Pulmonary artery endothelial cell (primary cell): ENCODE results near the gene PMP22. TPM values are rescaled to one million over a fixed set of nuclear protein-coding genes. Genes with fewer than 3 reads are reported as not detected.

Experiments
- DNase-seq: peaks from one replicate; pipeline ENCODE4 v3.0.0-alpha.2; 2011; ENCODE audit warnings: low read depth, low spot score
- total RNA-seq: library from RNA; depleted of rRNA; stranded (reverse); fragments of >200 nt; gene quantifications from 2 replicates; pipeline ENCODE4 v1.2.3, GENCODE V29; 2014

Gene PMP22
- 28.0 and 58.8 TPM in 2 replicates for total RNA-seq

DNA sequence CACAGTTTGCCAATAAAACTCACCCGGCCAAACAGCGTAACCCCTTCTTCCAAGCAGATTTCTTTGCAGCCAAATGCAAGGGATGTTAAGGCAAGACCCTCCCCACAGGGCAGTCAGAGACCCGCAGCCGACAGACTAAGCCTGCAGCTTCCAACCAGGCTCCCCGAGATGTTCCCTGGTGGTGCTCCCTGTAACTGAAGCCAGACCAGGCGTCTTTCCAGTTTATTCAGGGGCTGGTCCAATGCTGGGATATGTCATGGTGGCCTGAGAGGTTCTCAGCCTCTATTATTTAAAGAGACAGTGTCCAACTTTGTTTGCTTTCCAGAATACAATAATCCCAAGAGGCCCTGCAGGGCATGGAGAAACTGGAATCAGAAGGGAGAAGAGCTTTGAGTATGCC is at the start of gene PMP22:
Gene PMP22, minus strand, starts transcription at position 196 of the 400 bp plus-strand sequence. CDS start 4,599 bp downstream, outside the sequence.
- DNase-seq = no peak

DNA sequence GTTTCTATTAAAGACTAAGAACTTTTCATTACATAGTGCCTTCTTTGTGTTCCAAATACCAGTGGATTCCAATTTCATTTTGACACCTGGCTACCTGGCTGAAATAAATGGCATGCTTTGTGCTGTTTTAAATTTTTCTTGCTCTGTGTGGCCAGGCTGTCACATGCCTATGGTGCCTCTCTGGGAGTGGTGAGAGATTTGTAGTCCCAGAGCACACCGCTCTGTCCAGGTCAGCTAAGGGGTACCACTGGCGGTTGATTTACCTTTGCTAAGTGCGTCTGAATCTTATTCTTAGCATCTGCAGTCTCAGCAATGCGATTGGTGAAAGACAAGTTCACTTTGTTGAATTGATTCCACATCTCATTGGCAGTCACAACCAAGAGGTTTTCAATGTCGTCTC is 46.9 kb upstream of the PMP22 start:
- DNase-seq = no peak

DNA sequence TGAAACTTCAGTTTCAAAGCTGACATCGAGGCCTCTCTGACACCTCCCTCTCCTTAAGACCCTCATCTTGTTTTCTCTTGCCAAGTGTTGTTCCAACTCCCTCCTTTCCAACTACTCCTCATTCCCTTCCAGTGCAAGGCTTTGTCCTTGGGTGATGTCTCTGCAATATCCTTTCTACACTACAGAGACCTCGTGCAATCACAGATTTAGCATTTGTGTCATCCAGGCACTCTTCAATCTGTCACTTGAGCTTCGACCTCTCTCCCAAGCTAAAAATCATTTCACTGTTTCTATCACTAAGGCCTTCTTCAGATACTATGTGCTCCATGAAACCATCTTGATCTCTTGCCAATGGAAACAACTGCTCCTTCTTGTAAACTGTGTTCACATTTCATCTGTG is 44.7 kb upstream of the PMP22 start:
- DNase-seq = no peak

DNA sequence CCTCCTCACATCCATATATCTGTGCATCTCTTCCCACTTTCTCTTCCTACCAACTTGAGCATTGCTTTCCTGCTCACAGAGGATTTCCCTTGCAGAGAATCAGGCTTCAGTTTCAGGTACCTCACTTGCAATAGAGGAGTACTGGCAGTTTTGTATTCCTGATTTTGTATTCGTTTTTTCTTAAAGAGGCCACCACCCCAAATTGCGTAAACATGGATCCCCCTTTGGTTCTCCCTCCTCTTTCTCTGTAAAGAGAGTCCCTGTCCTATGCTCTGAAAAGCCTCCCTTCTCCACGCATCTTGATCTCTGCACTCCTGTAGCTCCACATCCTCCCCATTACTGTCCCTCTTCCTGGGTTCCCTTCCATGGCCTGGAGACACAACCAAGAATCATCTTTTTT is 44.1 kb upstream of the PMP22 start:
- DNase-seq = no peak

DNA sequence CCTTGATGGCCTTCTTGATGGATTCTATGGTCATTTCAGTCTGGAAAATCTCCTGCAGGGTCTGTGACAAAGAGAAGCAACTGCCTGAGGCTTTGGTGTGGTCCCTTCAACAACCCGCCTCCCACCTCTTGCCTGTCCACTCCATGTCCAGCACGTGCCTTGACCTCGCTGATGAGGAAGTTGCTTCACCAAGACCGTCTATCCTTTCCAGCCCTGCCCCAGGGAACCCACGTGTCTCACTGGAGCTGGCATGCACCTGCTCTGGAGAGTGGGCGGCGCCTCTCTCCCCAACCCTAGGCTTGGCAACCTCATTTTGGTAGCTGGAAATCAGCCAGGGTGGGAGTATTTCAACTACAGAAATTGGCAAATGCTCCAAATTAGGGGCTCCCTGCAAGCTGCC is 43.6 kb upstream of the PMP22 start:
- DNase-seq = no peak

DNA sequence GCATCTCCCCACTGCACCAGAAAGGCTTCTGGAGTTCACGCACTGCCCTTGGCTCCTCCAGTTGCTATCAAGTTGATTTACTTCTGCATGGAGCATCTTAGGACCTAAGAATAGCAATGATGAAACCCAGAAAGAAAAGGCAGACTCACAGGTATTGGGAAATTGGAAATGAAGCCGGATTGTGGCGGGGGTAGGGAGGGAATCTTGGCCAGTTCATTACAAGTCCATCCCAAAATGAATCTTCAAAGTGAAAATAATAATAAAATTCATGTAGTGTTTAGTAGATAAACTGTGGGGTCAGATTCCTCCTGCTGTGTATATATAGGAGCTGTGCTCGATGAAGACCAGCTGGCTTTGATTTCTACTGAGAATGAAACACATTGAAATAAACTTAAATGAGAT is 42.6 kb upstream of the PMP22 start:
- no peak for DNase-seq

DNA sequence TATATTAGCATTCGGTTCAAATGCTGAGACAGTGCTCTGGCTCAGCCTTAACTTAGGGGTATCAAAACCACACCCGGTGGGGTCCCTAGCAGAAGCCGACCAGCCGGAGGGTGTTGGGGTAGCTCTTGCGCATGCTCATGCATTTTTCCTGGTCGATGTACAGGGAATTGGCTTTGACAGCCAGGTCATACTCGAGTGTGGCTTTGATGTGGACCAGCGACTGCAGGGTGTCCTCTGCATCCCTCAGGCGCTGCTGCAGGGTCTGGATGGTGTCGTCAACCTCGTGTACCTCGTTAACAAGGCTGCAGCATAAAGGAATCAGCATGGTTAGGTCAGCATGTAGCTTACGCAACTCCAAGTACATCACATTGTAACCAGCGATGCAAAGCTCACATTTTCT is 38.7 kb upstream of the PMP22 start:
- DNase-seq = no peak

DNA sequence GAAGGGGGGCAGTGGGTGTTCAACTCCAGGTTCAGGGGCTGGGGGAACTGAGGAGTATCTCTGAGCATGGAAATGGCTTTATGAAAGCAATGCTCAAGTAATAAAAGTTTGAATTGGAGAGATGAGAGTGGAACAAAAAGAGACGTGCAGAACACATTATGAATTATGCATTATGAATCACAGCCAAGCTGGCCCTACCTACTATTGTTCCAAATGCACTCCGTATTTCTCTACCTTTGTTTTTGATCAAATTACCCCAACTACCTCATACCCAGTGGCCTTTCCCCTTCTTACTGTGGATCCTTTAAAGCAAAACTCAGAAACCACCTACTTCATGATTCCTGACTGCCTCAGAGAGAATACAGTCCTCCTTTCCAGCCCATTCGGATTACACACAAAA is 38.1 kb upstream of the PMP22 start:
- no peak for DNase-seq

DNA sequence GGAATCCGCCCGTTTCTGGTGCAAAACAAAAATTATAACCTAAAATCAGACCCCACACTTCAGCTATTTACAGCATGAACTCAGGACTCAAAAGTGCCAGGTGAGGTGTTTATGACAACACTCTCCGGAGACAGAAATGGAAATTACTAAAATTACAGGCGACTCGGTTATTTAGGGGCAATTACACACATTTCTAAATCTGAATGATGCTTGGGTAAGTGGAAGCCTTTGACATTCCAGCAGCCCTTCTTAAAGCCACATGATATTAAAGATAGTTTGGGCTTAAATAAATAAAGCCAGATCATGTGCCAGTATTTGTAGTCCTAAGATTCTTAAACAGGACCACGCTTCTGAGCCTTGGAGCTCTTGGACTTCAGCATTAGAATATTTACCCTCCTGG is 36.7 kb upstream of the PMP22 start:
- no peak for DNase-seq

DNA sequence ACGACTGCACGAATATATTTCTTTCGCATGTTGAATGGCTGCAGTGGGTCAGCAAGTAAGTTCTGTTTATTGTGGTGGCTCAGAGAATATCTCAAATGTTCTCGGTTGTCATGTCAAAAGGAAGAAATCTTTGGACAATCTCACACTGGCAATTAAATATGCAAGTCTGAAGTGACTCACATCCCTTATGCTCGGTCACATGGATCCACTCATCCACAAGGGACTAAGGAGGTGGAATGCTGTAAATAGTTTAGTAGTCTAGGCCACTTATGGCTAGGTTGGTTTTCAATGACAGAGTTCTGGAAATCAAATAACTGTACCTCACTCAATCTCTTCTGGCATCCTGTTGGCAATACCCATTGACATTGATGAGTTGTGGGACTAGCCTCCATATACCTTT is 33.0 kb upstream of the PMP22 start:
- DNase-seq = no peak

DNA sequence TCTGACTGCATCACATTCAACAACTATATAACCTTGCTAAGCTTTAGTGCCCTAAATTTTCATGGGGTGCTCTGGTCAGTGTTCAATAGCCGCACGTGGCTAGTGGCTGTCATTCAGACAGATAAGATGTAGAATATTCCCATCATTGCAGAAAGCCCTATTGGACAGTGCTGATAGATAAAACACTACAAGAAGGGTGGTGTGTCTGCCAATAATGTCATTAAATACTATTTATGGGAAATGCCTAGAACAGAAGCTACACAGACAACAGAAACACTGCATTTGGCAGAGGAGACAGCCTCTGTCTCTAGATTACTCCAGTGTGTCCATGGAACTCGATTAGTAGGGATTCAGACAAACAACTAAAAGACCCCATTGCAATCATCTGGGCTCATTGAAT is 28.4 kb upstream of the PMP22 start:
- DNase-seq = no peak

DNA sequence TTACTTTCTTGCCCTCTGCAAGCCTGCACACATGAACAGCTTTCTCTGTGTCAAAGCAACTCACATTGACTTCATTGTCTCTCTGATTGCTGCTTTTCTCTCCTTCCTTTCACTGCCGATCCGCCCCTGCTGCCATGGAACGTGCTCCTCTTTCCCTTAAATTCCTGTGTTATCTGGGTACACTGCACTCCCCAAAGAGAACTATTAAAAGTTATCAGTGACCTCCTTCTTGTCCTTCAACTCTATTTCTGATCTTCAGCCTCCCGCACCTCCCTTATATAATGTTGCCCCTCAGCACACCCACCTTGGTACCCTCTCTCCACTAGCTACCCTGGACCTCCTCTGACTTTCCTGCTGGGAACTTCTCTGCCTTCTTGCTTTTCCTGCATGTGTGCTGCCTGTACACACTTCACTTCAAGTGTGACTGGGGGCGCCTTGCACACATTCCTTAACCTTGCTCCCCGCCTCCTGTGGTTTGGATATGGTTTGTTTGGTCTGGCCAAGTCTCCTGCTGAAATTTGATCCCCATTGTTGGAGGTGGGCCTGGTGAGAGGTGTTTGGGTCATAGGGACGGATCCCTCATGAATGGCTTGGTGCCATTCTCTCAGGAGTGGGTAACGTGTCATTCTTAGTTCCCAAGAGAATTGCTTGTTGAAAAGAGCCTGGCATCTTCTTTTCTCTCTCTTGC is 26.7 kb upstream of the PMP22 start:
- no peak for DNase-seq

DNA sequence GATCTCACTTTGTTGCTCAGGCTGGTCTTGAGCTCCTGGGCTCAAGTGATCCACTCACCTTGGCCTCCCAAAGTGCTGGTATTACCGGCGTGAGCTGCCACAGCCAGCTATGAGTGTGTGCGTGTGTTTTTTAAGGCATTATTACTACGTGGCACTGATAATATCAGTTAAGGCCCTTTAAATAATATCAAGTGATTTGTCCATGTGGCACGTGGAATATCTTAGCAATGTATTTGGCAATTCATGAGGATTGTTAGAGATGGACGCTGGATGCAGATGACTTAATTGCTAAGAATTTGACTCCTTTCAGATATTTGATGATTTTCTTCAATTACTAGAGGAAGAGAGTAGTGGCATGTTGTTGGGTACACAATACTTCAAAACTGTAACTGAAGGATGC is 25.5 kb upstream of the PMP22 start:
- no peak for DNase-seq

DNA sequence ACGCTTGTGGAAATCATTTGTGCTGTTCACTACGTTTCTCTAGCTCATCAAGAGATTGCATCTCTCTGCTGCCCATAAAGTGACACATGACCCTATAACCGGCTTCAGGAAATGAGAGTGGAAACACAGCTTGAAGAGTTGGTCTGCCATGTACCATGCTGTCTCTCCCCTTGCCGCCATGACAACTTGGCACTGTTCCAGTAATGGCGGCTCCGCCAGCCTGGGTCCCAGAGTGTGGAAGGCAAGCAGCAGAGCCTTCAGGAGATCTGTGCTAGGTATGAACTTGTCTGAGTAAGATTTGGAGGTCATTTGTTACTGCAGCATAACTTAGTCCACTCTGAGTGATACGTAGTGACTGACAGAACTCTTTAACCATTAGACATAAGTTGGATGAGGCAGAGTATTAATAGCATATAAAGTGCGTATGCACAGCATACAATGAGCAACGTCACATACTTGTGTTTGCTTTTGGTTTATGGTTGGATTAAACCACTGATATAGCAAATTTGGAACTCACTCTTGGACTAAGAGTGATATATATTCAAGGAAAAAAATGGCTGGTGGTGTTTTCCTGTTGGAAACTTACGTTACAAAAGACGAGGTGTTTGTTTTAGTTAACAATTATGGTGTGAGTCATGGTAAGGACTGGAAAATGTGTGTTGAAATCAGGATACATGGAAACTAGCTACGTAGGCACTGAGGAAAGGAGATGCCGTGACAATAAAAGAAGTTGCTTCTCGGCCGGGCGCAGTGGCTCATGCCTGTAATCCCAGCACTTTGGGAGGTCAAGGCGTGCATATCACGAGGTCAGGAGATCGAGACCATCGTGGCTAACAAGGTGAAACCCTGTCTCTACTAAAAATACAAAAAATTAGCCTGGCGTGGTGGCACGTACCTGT is 24.4 kb upstream of the PMP22 start:
- no peak for DNase-seq

DNA sequence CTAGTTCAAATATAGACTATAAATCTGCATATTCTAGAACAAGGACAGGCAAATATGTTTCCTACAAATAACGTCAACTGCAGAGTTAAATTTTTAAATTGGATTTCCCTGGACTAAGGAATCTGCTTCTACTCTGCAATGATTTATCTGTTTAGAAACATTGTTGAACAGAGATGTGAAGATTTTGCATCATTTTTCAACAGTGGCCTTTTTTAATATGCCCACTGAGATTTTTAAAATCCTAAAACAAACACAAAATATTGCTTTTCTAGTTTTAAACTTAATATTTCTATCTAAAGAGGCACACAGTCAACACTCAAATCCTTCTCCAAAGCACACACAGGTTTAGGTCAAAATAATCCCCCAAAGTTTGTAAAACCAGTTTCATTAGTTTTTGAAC is 23.7 kb upstream of the PMP22 start:
- DNase-seq = no peak

DNA sequence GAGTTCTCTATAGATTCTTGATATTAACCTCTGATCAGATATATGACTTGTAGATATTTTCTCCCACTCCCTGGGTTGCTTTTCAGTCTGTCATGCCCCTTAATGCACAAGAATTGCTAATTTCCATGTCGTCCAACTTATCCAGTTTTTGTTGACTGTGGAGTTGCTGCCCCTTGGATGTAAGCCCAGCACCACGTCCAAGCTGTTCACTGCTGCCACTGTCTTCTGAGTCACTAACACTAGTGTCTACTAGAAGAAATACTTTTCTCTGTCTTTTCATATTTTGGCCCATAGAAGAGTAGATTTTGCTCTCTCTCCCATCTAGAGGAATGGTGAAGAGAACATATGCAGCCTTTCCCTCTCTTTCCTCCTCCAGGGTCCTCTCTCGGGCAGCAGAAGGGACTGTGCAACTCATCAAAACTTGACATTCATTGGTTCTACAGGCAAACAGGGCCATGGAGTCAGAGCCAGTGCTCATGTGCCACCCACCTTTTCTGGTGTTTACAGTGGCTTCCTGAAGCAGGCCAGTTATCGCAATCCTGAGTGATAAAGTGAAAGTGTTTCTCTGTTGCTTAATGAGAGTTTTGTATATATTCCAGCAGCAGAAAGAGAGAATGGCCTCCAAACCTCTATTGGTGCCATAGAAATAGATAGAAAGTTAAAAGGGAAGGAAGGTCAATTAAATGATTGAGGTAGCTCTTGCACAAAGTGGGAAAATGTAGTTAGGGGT is 22.6 kb upstream of the PMP22 start:
- no peak for DNase-seq

DNA sequence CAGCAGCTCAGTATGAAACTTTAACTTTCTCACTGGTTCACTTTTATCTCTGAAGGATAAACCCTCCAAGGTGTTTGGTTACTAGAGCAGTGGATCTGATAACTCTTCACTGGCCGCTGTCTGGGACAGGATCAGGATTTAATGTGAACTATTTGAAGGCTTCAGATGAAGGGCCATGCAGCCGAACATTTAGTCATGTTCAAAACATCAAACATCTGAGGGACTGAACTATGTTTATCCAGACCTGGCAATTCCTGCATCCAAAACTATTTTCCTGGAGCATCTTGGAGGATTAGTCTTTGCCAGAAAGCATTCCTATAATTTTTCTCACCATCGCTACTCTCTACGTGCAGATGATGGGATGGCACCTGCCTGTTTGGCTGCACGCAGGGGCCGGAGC is 20.3 kb upstream of the PMP22 start:
- no peak for DNase-seq

DNA sequence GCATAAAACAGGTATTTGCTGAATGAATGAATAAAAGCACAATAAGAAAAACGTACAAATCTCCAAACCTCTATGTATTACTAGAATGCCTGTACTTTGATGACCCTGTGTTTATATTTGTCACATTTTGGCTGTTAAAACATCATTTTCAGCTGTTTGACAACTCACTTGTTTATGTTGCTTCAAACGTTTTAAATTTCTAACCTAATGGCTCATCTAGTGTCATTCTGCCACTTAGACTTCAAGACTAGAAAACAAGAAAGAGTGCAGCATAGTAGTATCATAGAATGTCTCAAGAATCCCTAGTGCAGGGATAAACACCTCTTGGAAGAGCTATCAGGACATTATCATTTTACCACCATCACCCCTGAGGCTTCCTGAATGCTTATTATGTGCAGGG is 19.4 kb upstream of the PMP22 start:
- DNase-seq = no peak

DNA sequence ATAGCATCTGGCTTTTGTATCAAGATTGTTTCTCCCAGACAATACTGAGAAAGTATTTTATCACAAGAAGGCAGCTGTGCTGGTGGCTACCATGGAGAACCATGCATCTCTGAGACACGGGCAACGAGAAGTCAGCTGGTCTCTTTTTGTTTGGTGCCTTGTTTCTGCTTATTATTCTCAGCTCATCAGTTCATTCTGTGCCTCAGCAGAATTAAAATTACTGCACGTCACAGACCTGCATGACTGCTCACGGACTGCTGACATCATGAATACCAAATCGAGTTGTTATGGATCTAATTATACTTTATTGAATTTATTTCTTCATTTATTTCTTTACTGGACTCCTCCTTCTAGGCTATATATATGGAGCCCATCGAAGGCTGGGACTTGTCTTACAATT is 19.0 kb upstream of the PMP22 start:
- no peak for DNase-seq

DNA sequence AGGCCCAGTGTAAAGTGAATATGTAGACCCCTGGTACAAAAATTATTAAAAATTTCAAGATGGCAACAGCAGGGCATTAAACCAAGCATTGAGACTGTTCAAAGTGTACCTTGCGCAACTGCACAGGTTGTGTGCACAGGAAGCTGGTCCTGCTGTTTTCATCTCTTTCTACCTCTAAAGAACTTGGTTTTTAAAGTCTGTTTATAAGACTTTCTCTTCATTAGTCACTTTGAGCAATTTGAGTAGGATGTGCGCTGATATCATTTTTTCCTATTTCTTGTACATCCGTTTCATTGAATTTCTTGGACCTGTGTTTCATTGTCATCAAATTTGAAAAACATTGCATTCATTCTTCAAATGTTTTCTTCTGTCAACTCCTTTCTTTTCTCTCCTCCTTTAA is 16.8 kb upstream of the PMP22 start:
- no peak for DNase-seq

DNA sequence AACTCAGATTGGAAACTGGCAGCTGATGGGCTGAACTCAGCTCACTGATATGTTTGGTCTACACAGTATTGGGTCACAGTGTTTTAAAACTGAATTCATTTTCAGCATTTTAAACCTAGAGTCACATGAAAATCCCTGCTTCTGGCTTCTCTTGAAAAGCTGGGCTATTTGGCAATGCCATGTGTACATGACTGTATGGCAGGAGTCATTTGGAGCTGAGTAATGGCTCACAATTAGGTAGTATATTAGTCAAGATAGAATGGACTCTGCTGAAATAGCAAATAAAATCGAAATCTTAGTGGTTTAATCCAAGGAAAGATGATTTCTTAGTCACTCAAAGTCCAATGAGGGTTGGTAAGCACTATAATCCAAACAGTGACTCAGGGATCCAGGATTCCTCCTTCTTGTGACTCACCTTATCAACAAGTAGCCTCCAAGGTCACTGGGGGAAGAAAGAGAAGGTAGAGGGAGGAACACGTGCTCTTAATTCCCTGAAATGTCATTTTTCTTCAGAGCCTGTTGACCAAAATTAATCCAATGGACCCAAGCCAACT is 13.9 kb upstream of the PMP22 start:
- no peak for DNase-seq

DNA sequence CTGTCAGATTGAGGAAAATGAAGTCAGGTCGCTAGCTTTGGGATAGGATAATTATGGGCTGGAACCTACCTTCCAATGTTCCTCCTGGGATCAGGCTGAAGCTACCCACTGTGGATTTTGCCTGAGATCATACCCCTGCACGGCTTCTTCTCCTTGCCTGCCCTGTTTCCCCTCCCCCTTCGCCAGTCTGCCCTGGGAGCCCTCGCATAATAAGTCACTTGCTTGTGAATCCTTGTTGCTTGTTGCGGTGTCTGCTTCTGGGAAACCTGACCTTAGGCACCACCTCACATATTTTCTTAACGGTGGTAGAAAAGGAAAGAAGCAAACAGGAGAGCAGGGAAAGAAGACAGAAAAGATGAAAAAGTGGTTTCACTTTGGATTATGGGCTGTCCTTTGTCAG is 13.3 kb upstream of the PMP22 start:
- no peak for DNase-seq
